Measurements from ENCODE around the gene KIF3A. TPM values are rescaled to one million over a fixed set of nuclear protein-coding genes. Genes with fewer than 3 reads are reported as not detected.

The KIF3A gene
- polyA plus RNA-seq, 1 of the 3 experiments (the other 2 are of a cell fraction) = 5.1 TPM

DNA sequence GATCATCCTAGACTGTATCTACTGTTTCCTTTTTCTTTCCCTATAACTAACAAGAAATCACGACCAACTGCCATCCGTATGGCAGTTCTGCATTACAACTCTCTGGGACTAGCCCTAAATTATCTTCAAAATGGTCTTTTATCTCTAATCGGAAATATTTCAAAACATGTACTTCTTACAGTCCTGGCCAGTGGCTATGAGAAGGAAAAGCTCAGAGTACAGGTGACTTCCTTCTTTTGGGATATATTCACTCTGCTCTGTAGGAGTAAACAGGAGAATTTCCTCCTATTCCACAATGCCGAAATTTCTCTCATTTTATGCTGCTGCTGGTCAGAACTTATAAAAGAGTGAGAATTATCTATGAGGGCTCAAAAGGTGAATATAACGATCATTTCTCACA lies 41.5 kb upstream of the KIF3A start:
- TF ChIP-seq, protein P1, sequence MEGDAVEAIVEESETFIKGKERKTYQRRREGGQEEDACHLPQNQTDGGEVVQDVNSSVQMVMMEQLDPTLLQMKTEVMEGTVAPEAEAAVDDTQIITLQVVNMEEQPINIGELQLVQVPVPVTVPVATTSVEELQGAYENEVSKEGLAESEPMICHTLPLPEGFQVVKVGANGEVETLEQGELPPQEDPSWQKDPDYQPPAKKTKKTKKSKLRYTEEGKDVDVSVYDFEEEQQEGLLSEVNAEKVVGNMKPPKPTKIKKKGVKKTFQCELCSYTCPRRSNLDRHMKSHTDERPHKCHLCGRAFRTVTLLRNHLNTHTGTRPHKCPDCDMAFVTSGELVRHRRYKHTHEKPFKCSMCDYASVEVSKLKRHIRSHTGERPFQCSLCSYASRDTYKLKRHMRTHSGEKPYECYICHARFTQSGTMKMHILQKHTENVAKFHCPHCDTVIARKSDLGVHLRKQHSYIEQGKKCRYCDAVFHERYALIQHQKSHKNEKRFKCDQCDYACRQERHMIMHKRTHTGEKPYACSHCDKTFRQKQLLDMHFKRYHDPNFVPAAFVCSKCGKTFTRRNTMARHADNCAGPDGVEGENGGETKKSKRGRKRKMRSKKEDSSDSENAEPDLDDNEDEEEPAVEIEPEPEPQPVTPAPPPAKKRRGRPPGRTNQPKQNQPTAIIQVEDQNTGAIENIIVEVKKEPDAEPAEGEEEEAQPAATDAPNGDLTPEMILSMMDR (IDR thresholded peaks at IDR 0.05) = no peak
- TF ChIP-seq RCOR1 (IDR thresholded peaks at IDR 0.05; ENCODE audit: low read length) (no peak), MXI1 (IDR thresholded peaks at IDR 0.05; ENCODE audit: low read depth, low read length) (no peak), GATA2 (CRISPR knock-in tag; IDR thresholded peaks at IDR 0.05) (no peak), RXRA (IDR thresholded peaks at IDR 0.05; ENCODE audit: borderline replicate concordance, low read depth) (no peak), CHD2 (IDR thresholded peaks at IDR 0.05; ENCODE audit: low read length, partially characterized antibody) (no peak)
- TF ChIP-seq, protein P2, sequence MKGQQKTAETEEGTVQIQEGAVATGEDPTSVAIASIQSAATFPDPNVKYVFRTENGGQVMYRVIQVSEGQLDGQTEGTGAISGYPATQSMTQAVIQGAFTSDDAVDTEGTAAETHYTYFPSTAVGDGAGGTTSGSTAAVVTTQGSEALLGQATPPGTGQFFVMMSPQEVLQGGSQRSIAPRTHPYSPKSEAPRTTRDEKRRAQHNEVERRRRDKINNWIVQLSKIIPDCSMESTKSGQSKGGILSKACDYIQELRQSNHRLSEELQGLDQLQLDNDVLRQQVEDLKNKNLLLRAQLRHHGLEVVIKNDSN (IDR thresholded peaks at IDR 0.05; ENCODE audit: borderline replicate concordance, low read depth) = no peak
- TF ChIP-seq, protein P3, sequence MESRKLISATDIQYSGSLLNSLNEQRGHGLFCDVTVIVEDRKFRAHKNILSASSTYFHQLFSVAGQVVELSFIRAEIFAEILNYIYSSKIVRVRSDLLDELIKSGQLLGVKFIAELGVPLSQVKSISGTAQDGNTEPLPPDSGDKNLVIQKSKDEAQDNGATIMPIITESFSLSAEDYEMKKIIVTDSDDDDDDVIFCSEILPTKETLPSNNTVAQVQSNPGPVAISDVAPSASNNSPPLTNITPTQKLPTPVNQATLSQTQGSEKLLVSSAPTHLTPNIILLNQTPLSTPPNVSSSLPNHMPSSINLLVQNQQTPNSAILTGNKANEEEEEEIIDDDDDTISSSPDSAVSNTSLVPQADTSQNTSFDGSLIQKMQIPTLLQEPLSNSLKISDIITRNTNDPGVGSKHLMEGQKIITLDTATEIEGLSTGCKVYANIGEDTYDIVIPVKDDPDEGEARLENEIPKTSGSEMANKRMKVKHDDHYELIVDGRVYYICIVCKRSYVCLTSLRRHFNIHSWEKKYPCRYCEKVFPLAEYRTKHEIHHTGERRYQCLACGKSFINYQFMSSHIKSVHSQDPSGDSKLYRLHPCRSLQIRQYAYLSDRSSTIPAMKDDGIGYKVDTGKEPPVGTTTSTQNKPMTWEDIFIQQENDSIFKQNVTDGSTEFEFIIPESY (IDR thresholded peaks at IDR 0.05; ENCODE audit: borderline replicate concordance, low read depth) = no peak
- TF ChIP-seq, protein P4, sequence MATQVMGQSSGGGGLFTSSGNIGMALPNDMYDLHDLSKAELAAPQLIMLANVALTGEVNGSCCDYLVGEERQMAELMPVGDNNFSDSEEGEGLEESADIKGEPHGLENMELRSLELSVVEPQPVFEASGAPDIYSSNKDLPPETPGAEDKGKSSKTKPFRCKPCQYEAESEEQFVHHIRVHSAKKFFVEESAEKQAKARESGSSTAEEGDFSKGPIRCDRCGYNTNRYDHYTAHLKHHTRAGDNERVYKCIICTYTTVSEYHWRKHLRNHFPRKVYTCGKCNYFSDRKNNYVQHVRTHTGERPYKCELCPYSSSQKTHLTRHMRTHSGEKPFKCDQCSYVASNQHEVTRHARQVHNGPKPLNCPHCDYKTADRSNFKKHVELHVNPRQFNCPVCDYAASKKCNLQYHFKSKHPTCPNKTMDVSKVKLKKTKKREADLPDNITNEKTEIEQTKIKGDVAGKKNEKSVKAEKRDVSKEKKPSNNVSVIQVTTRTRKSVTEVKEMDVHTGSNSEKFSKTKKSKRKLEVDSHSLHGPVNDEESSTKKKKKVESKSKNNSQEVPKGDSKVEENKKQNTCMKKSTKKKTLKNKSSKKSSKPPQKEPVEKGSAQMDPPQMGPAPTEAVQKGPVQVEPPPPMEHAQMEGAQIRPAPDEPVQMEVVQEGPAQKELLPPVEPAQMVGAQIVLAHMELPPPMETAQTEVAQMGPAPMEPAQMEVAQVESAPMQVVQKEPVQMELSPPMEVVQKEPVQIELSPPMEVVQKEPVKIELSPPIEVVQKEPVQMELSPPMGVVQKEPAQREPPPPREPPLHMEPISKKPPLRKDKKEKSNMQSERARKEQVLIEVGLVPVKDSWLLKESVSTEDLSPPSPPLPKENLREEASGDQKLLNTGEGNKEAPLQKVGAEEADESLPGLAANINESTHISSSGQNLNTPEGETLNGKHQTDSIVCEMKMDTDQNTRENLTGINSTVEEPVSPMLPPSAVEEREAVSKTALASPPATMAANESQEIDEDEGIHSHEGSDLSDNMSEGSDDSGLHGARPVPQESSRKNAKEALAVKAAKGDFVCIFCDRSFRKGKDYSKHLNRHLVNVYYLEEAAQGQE (IDR thresholded peaks at IDR 0.05; ENCODE audit: low read depth, low read length) = no peak
- Histone ChIP-seq H3K36me3 (replicated peaks in 1 of 2; ENCODE audit: control insufficient read depth in 1 of 2, insufficient read depth in 2 of 2, low read length in 1 of 2) (no peaks in the 10 kb centered on the region), H3K4me2 (no peak overlapping the region), H4K20me1 (ENCODE audit: insufficient read depth) (no peaks in the 10 kb centered on the region), H3K27ac (ENCODE audit: low read depth in 2 of 2, low read length in 1 of 2) (no peak overlapping the region), H2AFZ (ENCODE audit: low read depth) (no peak overlapping the region), H3K9ac (no peak overlapping the region), H3K4me1 (ENCODE audit: control insufficient read depth in 1 of 2, insufficient read depth in 2 of 2, low read depth in 1 of 2, low read length in 1 of 2) (peaks cover 28% of the 10 kb centered on the region in 2 experiments; a peak in 2 of 4 replicates), H3K9me3 (no peaks in the 10 kb centered on the region), H3K9me2 (no peaks in the 10 kb centered on the region), H3K79me2 (ENCODE audit: insufficient read depth) (peaks cover 29% of the 10 kb centered on the region), H3F3A (replicated peaks; ENCODE audit: insufficient read depth) (peaks cover 5% of the 10 kb centered on the region), H3K27me3 (ENCODE audit: insufficient read depth) (no peaks in the 10 kb centered on the region), H3K4me3 (ENCODE audit: low read depth in 2 of 2, low read length in 1 of 2) (no peak overlapping the region)
- CTCF ChIA-PET = interaction anchor here (1.0 to 1.6 kb wide), 4 partner anchors 19 to 252 kb away, joined by 3 to 5 read pairs (median 4); no protein-coding TSS in a partner anchor
- WGBS (ENCODE audit: low lambda C conversion rate) = 87% methylated on average over 5 of the region's 5 CpGs
- DNase-seq = no peak
- POLR2A ChIA-PET = no interaction called here

Measured in SK-N-SH (cell line).